HCT116 (cell line): ENCODE measurements around the gene SYCE3. TPM values are rescaled to one million over a fixed set of nuclear protein-coding genes. Genes with fewer than 3 reads are reported as not detected.

ENCODE experiments used
- ATAC-seq: fragments of 200-7000 bp; cut with Tn5 transposase; 2 replicates; pipeline ENCODE4 v1.9.1; 2020; ENCODE audit warnings: mild to moderate bottlenecking, moderate library complexity
- BruUV-seq: library from RNA; stranded (reverse); fragments of 400-500 nt; replicated peaks from 2 replicates; lab custom pipeline; 2021; lab: Mats Ljungman, UMichigan
- CTCF ChIA-PET: fragments of 300-600 bp; sonication (Branson Sonifier 250); formaldehyde crosslinking; loops from one replicate; lab custom pipeline; 2021; ENCODE audit warnings: antibody characterized with exemption; lab: Charles Lee
- POLR2A ChIA-PET: fragments of 300-600, 350-600 bp; sonication (Branson Sonifier 250); formaldehyde crosslinking; loops from one replicate; lab custom pipeline; 2021; ENCODE audit warnings: antibody characterized with exemption; lab: Charles Lee
- RAD21 ChIA-PET, 2 experiments: fragments of 300-600 bp; sonication (Branson Sonifier 250); formaldehyde crosslinking; loops; one replicate each; lab custom pipeline; 2023; ENCODE audit warnings: low total read pairs in 2 of 2; ENCODE audit not compliant: uncharacterized antibody in 2 of 2, unreplicated experiment in 2 of 2, low non-redundant PET in 1 of 2; lab: Charles Lee
- DNase-seq: peaks from one replicate; pipeline ENCODE4 v3.0.0-alpha.2; 2010; ENCODE audit warnings: low read depth, low spot score
- H2AFZ ChIP-seq: fragments of 200-600 bp; shearing (Covaris generic), sonication (generic); 2 replicates; pipeline ENCODE4 v1.6.1; 2017; ENCODE audit warnings: low read depth, mixed run types, mixed read lengths, antibody characterized with exemption, low read length; ENCODE audit not compliant: poor library complexity, severe bottlenecking
- H3K27ac ChIP-seq: 2 replicates; pipeline ENCODE4 v1.5.1; 2012; ENCODE audit warnings: low read depth, low read length
- H3K27me3 ChIP-seq: fragments of 200-600 bp; sonication (generic); 2 replicates; pipeline ENCODE4 v1.6.1; 2016; ENCODE audit warnings: mixed run types, low read length, mixed read lengths; ENCODE audit not compliant: insufficient read depth
- H3K36me3 ChIP-seq, 2 experiments: fragments of 200-500 bp in 1 of 2; fragments of 200-600 bp in 1 of 2; sonication (Bioruptor generic) in 1 of 2; sonication (generic) in 1 of 2; 2 replicates each; pipeline versions ENCODE4 v1.5.1 to v1.6.1; 2014 to 2016; ENCODE audit warnings: low read length in 2 of 2, inconsistent platforms in 1 of 2, mixed read lengths in 1 of 2, mixed run types in 1 of 2; ENCODE audit not compliant: insufficient read depth in 2 of 2, control insufficient read depth in 1 of 2
- H3K4me1 ChIP-seq, 2 experiments: fragments of 200-600 bp in 1 of 2; sonication (generic) in 1 of 2; 2 replicates each; pipeline versions ENCODE4 v1.5.1 to v1.6.1; 2012 to 2017; ENCODE audit warnings: low read length in 2 of 2, inconsistent platforms in 1 of 2, mild to moderate bottlenecking in 1 of 2, mixed read lengths in 1 of 2, mixed run types in 1 of 2, moderate library complexity in 1 of 2; ENCODE audit not compliant: insufficient read depth in 2 of 2, control insufficient read depth in 1 of 2
- H3K4me2 ChIP-seq: fragments of 200-600 bp; sonication (generic); 2 replicates; pipeline ENCODE4 v1.6.1; 2017; ENCODE audit warnings: mixed run types, low read length, mixed read lengths
- H3K4me3 ChIP-seq, 2 experiments: fragments of 200-600 bp in 1 of 2; sonication (generic) in 1 of 2; replicated peaks in 1 of 2; 2 replicates each; pipeline ENCODE4 v1.5.1; 2011 to 2016; ENCODE audit warnings: low read length in 2 of 2, control low read depth in 1 of 2, low read depth in 1 of 2, mild to moderate bottlenecking in 1 of 2, mixed read lengths in 1 of 2, mixed run types in 1 of 2
- H3K79me2 ChIP-seq: fragments of 200-600 bp; sonication (generic); 2 replicates; pipeline ENCODE4 v1.6.1; 2017; ENCODE audit warnings: mild to moderate bottlenecking, mixed run types, low read length, moderate library complexity, mixed read lengths; ENCODE audit not compliant: insufficient read depth
- H3K9ac ChIP-seq: fragments of 200-600 bp; sonication (generic); 2 replicates; pipeline ENCODE4 v1.6.1; 2016; ENCODE audit warnings: low read length, mixed read lengths
- H3K9me2 ChIP-seq: fragments of 200-600 bp; sonication (generic), shearing (Covaris generic); 2 replicates; pipeline ENCODE4 v1.6.1; 2017; ENCODE audit warnings: mixed run types, mild to moderate bottlenecking, moderate library complexity; ENCODE audit not compliant: insufficient read depth
- H3K9me3 ChIP-seq, 2 experiments: fragments of 200-500 bp in 1 of 2; fragments of 200-600 bp in 1 of 2; sonication (Bioruptor generic) in 1 of 2; sonication (generic) in 1 of 2; 2 replicates each; pipeline ENCODE4 v1.6.1; 2014 to 2017; ENCODE audit warnings: low read length in 2 of 2, mixed read lengths in 2 of 2, inconsistent platforms in 1 of 2, low read depth in 1 of 2, mild to moderate bottlenecking in 1 of 2, mixed run types in 1 of 2, moderate library complexity in 1 of 2; ENCODE audit not compliant: control insufficient read depth in 1 of 2, insufficient read depth in 1 of 2
- H4K20me1 ChIP-seq: fragments of 200-600 bp; sonication (generic), shearing (Covaris generic); 2 replicates; pipeline ENCODE4 v1.6.1; 2017; ENCODE audit warnings: mixed run types, mild to moderate bottlenecking, moderate library complexity; ENCODE audit not compliant: insufficient read depth
- CEBPB ChIP-seq: IDR thresholded peaks from 2 replicates; pipeline ENCODE4 v1.6.1; 2012; ENCODE audit warnings: low read depth
- EZH2 ChIP-seq: fragments of 200-600 bp; sonication (generic); IDR thresholded peaks from 2 replicates; pipeline ENCODE4 v1.6.1; 2017; ENCODE audit warnings: antibody characterized with exemption, mixed run types
- EZH2phosphoT487 ChIP-seq: fragments of 200-600 bp; IDR thresholded peaks from 2 replicates; pipeline ENCODE4 v1.6.1; 2018; ENCODE audit warnings: antibody characterized with exemption, borderline replicate concordance
- POLR2AphosphoS5 ChIP-seq: IDR thresholded peaks from 2 replicates; pipeline ENCODE4 v1.6.1; 2011; ENCODE audit warnings: mild to moderate bottlenecking, low read depth, low read length, moderate library complexity
- SP1 ChIP-seq: IDR thresholded peaks from 2 replicates; pipeline ENCODE4 v1.6.1; 2012; ENCODE audit warnings: low read depth
- intact Hi-C: fragments of 100-400 bp; cut with micrococcal nuclease; formaldehyde crosslinking; loops from 2 replicates; pipeline ENCODE4 v1.10.0; 2022
- total RNA-seq: library from RNA; stranded (reverse); gene quantifications from one replicate; pipeline ENCODE4 v1.2.1, GENCODE V29; 2021; ENCODE audit not compliant: unreplicated experiment
- TF ChIP-seq, protein P1 (sequence below): IDR thresholded peaks from 2 replicates; pipeline ENCODE4 v1.6.1; 2012
- TF ChIP-seq, protein P2 (sequence below): IDR thresholded peaks from 2 replicates; pipeline ENCODE4 v1.6.1; 2011; ENCODE audit warnings: mild to moderate bottlenecking, low read length, moderate library complexity; ENCODE audit not compliant: insufficient replicate concordance; ENCODE audit errors: extremely low read depth

SYCE3 gene
- total RNA-seq, 1 experiment from 2014 or later: not detected

DNA sequence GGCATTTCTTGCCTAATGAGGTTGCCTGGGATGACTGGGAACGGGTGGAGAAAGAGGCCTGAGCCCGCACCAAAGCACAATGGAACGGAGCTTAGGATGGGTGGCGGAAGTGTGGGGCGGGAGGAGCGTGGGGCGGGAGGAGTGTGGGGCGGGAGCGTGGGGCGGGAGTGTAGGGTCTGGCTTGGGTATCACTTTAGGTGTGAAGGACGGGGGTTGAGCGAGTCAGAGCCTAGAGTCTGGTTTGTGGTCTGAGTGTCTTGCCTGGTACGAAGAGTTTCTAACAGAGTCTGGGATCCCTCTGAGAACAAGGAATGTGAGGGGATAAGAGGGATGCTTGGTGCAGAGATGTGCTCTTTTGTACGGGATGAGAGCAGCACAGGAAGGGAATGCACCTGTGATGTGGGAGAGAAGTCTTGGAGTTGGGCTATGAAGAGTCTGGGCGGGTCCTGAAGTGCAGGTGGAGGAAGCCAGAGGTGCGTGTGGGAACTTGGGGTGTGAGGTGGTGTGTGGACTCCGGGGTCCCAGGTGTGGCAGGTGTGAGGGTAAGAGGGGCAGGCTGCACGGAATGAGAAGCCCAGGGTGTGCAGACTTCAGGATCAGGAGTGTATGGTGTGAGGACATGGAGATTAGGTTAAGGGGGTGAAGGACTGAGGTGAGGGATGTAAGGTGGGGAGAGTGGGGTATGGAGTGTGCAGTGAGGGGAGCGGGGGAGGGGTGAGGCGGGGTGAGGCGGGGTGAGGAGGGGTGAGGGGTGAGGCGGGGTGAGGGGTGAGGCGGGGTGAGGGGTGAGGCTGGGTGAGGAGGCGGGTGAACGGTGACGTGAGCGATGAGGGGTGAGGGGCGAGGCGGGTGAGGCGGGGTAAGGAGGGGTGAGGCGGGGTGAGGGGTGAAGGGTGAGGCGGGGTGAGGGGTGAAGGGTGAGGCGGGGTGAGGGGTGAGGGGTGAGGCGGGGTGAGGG is 1.0 kb downstream of the SYCE3 start:
- ATAC-seq (no peak), DNase-seq (no peak)
- Histone ChIP-seq H3K27me3 (no peaks in the 10 kb centered on the region), H4K20me1 (no peaks in the 10 kb centered on the region), H3K4me3 (no peak overlapping the region), H3K27ac (no peak overlapping the region), H3K79me2 (no peaks in the 10 kb centered on the region), H3K9me2 (no peaks in the 10 kb centered on the region), H3K9ac (no peak overlapping the region), H3K4me1 (peaks cover 6 to 11% of the 10 kb centered on the region in 2 experiments; a peak in 2 of 4 replicates), H3K9me3 (no peaks in the 10 kb centered on the region), H2AFZ (no peak overlapping the region), H3K36me3 (no peaks in the 10 kb centered on the region), H3K4me2 (no peak overlapping the region)
- TF ChIP-seq CEBPB (no peak), SP1 (no peak), EZH2phosphoT487 (no peak), POLR2AphosphoS5 (no peak), EZH2 (no peak)
- TF ChIP-seq, protein P1, sequence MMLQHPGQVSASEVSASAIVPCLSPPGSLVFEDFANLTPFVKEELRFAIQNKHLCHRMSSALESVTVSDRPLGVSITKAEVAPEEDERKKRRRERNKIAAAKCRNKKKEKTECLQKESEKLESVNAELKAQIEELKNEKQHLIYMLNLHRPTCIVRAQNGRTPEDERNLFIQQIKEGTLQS: no peak
- ChIA-PET RAD21 (no interaction called here), POLR2A (no interaction called here), CTCF (no interaction called here)
- no TSS peak for BruUV-seq
- intact Hi-C loops: no loop called here

DNA sequence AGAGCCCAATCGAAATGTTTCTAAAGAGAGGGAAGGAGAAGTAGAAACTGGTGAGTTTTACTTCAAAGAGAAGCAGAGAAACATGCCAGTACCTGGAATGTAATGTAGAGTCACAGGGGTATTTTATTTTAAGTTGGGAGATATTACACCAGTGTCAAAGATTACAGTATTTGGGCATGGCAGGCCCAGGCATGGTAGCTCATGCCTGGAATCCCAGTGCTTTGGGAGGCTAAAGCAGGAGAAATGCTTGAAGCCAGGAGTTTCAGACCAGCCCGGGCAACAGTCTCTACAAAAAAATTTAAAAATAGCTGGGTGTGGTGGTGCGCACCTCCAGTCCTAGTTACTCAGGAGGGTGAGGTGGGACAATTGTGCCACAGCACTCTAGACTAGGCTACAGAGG is 2.7 kb downstream of the SYCE3 start:
- ATAC-seq (no peak), DNase-seq (no peak)
- TF ChIP-seq, protein P2, sequence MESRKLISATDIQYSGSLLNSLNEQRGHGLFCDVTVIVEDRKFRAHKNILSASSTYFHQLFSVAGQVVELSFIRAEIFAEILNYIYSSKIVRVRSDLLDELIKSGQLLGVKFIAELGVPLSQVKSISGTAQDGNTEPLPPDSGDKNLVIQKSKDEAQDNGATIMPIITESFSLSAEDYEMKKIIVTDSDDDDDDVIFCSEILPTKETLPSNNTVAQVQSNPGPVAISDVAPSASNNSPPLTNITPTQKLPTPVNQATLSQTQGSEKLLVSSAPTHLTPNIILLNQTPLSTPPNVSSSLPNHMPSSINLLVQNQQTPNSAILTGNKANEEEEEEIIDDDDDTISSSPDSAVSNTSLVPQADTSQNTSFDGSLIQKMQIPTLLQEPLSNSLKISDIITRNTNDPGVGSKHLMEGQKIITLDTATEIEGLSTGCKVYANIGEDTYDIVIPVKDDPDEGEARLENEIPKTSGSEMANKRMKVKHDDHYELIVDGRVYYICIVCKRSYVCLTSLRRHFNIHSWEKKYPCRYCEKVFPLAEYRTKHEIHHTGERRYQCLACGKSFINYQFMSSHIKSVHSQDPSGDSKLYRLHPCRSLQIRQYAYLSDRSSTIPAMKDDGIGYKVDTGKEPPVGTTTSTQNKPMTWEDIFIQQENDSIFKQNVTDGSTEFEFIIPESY: no peak
- no peak for TF ChIP-seq POLR2AphosphoS5
- H3K9me3 ChIP-seq: no peaks in the 10 kb centered on the region
- no peaks in the 10 kb centered on the region for H4K20me1 ChIP-seq
- no peaks in the 10 kb centered on the region for H3K36me3 ChIP-seq
- H3K79me2 ChIP-seq: no peaks in the 10 kb centered on the region
- H3K9me2 ChIP-seq: no peaks in the 10 kb centered on the region
- POLR2A ChIA-PET: no interaction called here
- CTCF ChIA-PET: no interaction called here
- no TSS peak for BruUV-seq
- intact Hi-C loops: no loop called here
- no peak overlapping the region for H3K9ac ChIP-seq
- RAD21 ChIA-PET: no interaction called here
- H2AFZ ChIP-seq: no peak overlapping the region
- H3K4me3 ChIP-seq: no peak overlapping the region
- no peaks in the 10 kb centered on the region for H3K27me3 ChIP-seq
- no peak overlapping the region for H3K4me2 ChIP-seq
- H3K27ac ChIP-seq: no peak overlapping the region
- peaks cover 6 to 11% of the 10 kb centered on the region in 2 experiments; a peak in 2 of 4 replicates for H3K4me1 ChIP-seq
